ENCODE data around the gene SLC6A1. TPM values are rescaled to one million over a fixed set of nuclear protein-coding genes. Genes with fewer than 3 reads are reported as not detected.

SLC6A1 gene
- total and polyA plus RNA-seq, 2 of the 4 experiments (the other 2 are of a cell fraction) = 0.02 TPM; not detected in 1

DNA sequence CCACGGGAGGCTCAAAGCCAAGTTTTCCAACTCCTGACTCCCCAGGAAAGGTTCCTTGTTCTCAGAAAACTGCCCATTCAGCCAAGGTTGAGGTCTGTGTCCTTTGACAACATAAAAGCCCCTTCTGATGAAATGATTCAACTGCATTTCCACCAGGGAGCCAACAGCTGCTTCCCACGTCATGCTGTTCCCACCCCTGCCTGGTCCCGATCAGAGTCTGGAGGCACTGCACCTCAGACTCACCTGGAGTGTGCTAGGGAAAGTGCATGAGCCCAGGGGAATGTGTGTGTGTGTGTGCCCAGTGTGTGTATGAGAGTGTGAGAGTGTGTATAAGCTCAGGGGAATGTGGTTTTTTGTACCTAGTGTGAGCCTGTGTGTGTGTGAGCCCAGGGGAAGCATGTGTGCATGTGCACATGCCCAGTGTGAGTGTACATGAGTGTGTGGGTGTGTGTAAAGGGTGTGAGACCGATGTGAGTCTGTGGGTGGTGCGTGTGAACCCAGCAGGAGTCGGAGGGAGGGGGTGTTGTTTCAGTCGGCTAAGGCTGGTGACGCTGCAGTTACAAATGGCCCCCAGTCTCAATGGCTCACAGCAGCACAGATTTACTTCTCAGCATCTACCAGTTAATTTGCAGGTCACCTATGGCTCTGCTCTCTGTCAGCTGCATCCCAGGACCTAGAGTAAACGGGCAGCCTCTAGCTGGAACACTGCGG is 20.3 kb upstream of the SLC6A1 start:
- CTCF ChIA-PET = no interaction called here

More for the DNA sequence above, 20.3 kb upstream of the SLC6A1 start:
- Histone ChIP-seq H3K4ac (ENCODE audit: low read depth, low read length) (no peak overlapping the region), H3K9me1 (ENCODE audit: insufficient read depth, low read length) (no peaks in the 10 kb centered on the region; the same call in 1 of the 2 replicates), H4K8ac (ENCODE audit: low read depth in 2 of 2, low read length in 2 of 2) (no peak overlapping the region), H3K4me1 (ENCODE audit: control insufficient read depth, insufficient read depth, low read length) (no peaks in the 10 kb centered on the region), H3K79me1 (ENCODE audit: low read depth in 1 of 2, low read length in 2 of 2) (no peaks in the 10 kb centered on the region), H3K4me2 (ENCODE audit: low read depth, low read length) (no peak overlapping the region), H2AFZ (replicated peaks; ENCODE audit: low read length, poor library complexity) (peak overlapping the region; percentile 62), H3K56ac (ENCODE audit: extremely low read depth, insufficient read depth, low read length) (no peak overlapping the region), H2BK20ac (ENCODE audit: low read depth, low read length) (no peak overlapping the region), H3K9me3 (ENCODE audit: control insufficient read depth, insufficient read depth, low read length) (no peaks in the 10 kb centered on the region), H3K27me3 (ENCODE audit: control insufficient read depth, insufficient read depth, low read length) (peaks cover 23% of the 10 kb centered on the region), H2AK5ac (ENCODE audit: low read depth, low read length) (no peak overlapping the region), H2BK5ac (ENCODE audit: low read depth, low read length, poor library complexity, severe bottlenecking) (no peak overlapping the region), H3K23ac (ENCODE audit: low read depth, low read length) (no peak overlapping the region), H3K36me3 (ENCODE audit: control insufficient read depth, insufficient read depth, low read length) (no peaks in the 10 kb centered on the region), H4K5ac (ENCODE audit: low read depth, low read length) (no peak overlapping the region), H3K9ac (ENCODE audit: low read depth, low read length) (no peak overlapping the region), H4K20me1 (ENCODE audit: insufficient read depth, low read length) (no peaks in the 10 kb centered on the region), H2AK9ac (replicated peaks; ENCODE audit: low read depth, low read length, poor library complexity) (no peak overlapping the region), H4K91ac (ENCODE audit: insufficient read depth, low read depth, low read length) (no peak overlapping the region), H3K27ac (ENCODE audit: insufficient read depth, low read length) (no peak overlapping the region), H2BK120ac (ENCODE audit: low read depth, low read length) (no peak overlapping the region), H2BK15ac (ENCODE audit: low read depth, low read length) (no peak overlapping the region), H3K14ac (replicated peaks; ENCODE audit: low read depth, low read length) (no peak overlapping the region), H3K4me3 (ENCODE audit: insufficient read depth, low read depth, low read length) (no peak overlapping the region), H3K18ac (ENCODE audit: low read depth, low read length) (no peak overlapping the region)
- 5% methylated on average over 3 of the region's 10 CpGs; no CpG with 5 or more reads in 1 of the 2 experiments for WGBS, 2 experiments (ENCODE audit: extremely low coverage in 2 of 2, insufficient read length in 1 of 2)
- ATAC-seq (ENCODE audit: low read depth) (no peak), DNase-seq (no peak)
- no TSS peak for BruUV-seq (replicated peaks)
- TF ChIP-seq MAFK (IDR thresholded peaks at IDR 0.05; ENCODE audit: low read depth, low read length) = no peak
- no peak for TF ChIP-seq RFX5 (IDR thresholded peaks at IDR 0.05; ENCODE audit: low read depth, low read length)
- TF ChIP-seq SMC3 (IDR thresholded peaks at IDR 0.05; ENCODE audit: low read depth, low read length) = no peak
- TF ChIP-seq, protein P1, sequence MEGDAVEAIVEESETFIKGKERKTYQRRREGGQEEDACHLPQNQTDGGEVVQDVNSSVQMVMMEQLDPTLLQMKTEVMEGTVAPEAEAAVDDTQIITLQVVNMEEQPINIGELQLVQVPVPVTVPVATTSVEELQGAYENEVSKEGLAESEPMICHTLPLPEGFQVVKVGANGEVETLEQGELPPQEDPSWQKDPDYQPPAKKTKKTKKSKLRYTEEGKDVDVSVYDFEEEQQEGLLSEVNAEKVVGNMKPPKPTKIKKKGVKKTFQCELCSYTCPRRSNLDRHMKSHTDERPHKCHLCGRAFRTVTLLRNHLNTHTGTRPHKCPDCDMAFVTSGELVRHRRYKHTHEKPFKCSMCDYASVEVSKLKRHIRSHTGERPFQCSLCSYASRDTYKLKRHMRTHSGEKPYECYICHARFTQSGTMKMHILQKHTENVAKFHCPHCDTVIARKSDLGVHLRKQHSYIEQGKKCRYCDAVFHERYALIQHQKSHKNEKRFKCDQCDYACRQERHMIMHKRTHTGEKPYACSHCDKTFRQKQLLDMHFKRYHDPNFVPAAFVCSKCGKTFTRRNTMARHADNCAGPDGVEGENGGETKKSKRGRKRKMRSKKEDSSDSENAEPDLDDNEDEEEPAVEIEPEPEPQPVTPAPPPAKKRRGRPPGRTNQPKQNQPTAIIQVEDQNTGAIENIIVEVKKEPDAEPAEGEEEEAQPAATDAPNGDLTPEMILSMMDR (conservative IDR thresholded peaks at IDR 0.05; ENCODE audit: low read depth, low read length) = no peak
- TF ChIP-seq, protein P2, sequence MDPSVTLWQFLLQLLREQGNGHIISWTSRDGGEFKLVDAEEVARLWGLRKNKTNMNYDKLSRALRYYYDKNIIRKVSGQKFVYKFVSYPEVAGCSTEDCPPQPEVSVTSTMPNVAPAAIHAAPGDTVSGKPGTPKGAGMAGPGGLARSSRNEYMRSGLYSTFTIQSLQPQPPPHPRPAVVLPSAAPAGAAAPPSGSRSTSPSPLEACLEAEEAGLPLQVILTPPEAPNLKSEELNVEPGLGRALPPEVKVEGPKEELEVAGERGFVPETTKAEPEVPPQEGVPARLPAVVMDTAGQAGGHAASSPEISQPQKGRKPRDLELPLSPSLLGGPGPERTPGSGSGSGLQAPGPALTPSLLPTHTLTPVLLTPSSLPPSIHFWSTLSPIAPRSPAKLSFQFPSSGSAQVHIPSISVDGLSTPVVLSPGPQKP (IDR thresholded peaks at IDR 0.05; ENCODE audit: borderline replicate concordance, low read depth, low read length) = no peak
- no peak for TF ChIP-seq CHD1 (IDR thresholded peaks at IDR 0.05; ENCODE audit: low read depth, low read length)
- intact Hi-C loops (cut with micrococcal nuclease) = no loop called here
- POLR2A ChIA-PET (ENCODE audit: unreplicated experiment) = no interaction called here
- dilution Hi-C loops (cut with HindIII; ENCODE audit: low sequenced_read_pairs, unreplicated experiment) = no loop called here
- in situ Hi-C loops (cut with MboI; ENCODE audit: low sequenced_read_pairs) = no loop called here

Measured in IMR-90 (cell line).